ENCODE measurements around the gene WFDC1.

WFDC1 gene

DNA sequence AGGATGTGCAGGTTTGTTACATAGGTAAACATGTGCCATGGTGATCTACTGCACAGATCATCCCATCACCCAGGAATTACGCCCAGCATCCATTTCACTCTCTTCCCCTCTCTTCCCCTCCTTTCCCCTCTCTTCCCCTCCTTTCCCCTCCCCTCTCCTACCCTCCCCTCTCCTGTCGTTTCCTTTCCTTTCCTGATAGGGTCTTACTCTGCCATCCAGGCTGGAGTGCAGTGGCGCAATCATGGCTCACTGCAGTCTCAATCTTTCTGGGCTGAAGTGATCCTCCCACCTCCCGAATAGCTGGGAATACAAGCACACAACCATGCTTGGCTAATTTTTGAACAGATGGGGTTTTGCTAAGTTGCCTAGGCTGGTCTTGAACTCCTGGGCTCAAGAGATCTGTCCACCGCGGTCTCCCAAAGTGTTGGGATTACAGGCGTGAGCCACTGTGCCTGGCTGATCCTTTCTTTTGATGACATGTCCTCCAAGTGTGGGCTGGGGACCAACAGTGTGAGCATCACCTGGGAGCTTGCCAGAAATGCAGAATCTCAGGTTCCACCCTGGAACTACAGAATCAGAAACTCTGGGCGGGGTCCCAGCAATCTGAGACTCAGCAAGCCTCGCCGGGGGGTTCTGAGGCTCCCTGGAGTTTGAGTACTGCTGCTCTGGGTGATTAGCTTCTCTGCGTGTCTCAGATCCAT is 84.5 kb downstream of the WFDC1 start:
- DNase-seq: no peak
